Measurements from ENCODE around the gene GNAQ. TPM values are rescaled to one million over a fixed set of nuclear protein-coding genes. Genes with fewer than 3 reads are reported as not detected.

The GNAQ gene
- polyA plus RNA-seq, 1 of the 3 experiments (the other 2 are of a cell fraction): 20.9 TPM

- peaks cover 16% of the 10 kb centered on the region for H3F3A ChIP-seq (replicated peaks; ENCODE audit: insufficient read depth)
- H3K9me3 ChIP-seq: no peaks in the 10 kb centered on the region
- H3K79me2 ChIP-seq (ENCODE audit: insufficient read depth): peaks cover 97% of the 10 kb centered on the region
- H3K27me3 ChIP-seq (ENCODE audit: insufficient read depth): no peaks in the 10 kb centered on the region
- POLR2A ChIA-PET: no interaction called here
- DNase-seq: no peak
- peaks cover 0 to 5% of the 10 kb centered on the region in 2 experiments for H3K36me3 ChIP-seq (replicated peaks in 1 of 2; ENCODE audit: control insufficient read depth in 1 of 2, insufficient read depth in 2 of 2, low read length in 1 of 2)
- H3K4me1 ChIP-seq (ENCODE audit: control insufficient read depth in 1 of 2, insufficient read depth in 2 of 2, low read depth in 1 of 2, low read length in 1 of 2): peaks cover 15 to 41% of the 10 kb centered on the region in 2 experiments; a peak in 3 of 4 replicates
- H3K4me2 ChIP-seq: peak overlapping the region; percentile 64
- CTCF ChIA-PET: interaction anchor here (0.8 kb wide), 1 partner anchor 54 kb away, joined by 5 read pairs; no protein-coding TSS in a partner anchor
- no peak overlapping the region for H3K4me3 ChIP-seq (ENCODE audit: low read depth in 2 of 2, low read length in 1 of 2)
- H4K20me1 ChIP-seq (ENCODE audit: insufficient read depth): peaks cover 39% of the 10 kb centered on the region
- no peak overlapping the region for H3K9ac ChIP-seq
- H2AFZ ChIP-seq (ENCODE audit: low read depth): no peak overlapping the region
- TF ChIP-seq CTCF (IDR thresholded peaks at IDR 0.05) (no peak), FOSL2 (IDR thresholded peaks at IDR 0.05; ENCODE audit: borderline replicate concordance, low read depth) (no peak), RFX5 (IDR thresholded peaks at IDR 0.05; ENCODE audit: low read length) (no peak), USF2 (IDR thresholded peaks at IDR 0.05; ENCODE audit: borderline replicate concordance, low read depth, low read length) (no peak), RCOR1 (IDR thresholded peaks at IDR 0.05; ENCODE audit: low read length) (no peak), RXRA (IDR thresholded peaks at IDR 0.05; ENCODE audit: borderline replicate concordance, low read depth) (no peak), CHD2 (IDR thresholded peaks at IDR 0.05; ENCODE audit: low read length, partially characterized antibody) (no peak), RAD21 (IDR thresholded peaks at IDR 0.05; ENCODE audit: low read length) (no peak), IRF3 (IDR thresholded peaks at IDR 0.05; ENCODE audit: low read depth, low read length) (no peak), PBX3 (IDR thresholded peaks at IDR 0.05) (no peak), TAF1 (IDR thresholded peaks at IDR 0.05; ENCODE audit: borderline replicate concordance, low read depth, low read length) (no peak), GABPA (IDR thresholded peaks at IDR 0.05; ENCODE audit: low read depth) (no peak)
- H3K27ac ChIP-seq (ENCODE audit: low read depth in 2 of 2, low read length in 1 of 2): peak overlapping the region; percentile 17 to 57; a peak in 3 of 4 replicates
- WGBS (ENCODE audit: low lambda C conversion rate): 95% methylated on average over 1 of the region's 1 CpG
- H3K9me2 ChIP-seq: no peaks in the 10 kb centered on the region
Observed at GRCh38 chr9:77981907-77982306, 49.7 kb downstream of the GNAQ start.

All from SK-N-SH (cell line).